NCI-H146 (cell line): Measurements from ENCODE around the gene SVOP.

Experiments used
- DNase-seq: peaks from one replicate; lab custom pipeline; 2025; lab: John Stamatoyannopoulos, UW

The SVOP gene

GRCh38 chr12:108930756-108931155, 90.1 kb downstream of the SVOP start:
- no peak for DNase-seq

- no peak for DNase-seq
Observed at GRCh38 chr12:108930155-108930554, 90.7 kb downstream of the SVOP start.

GRCh38 chr12:108928695-108929094, 92.2 kb downstream of the SVOP start:
- no peak for DNase-seq

DNA sequence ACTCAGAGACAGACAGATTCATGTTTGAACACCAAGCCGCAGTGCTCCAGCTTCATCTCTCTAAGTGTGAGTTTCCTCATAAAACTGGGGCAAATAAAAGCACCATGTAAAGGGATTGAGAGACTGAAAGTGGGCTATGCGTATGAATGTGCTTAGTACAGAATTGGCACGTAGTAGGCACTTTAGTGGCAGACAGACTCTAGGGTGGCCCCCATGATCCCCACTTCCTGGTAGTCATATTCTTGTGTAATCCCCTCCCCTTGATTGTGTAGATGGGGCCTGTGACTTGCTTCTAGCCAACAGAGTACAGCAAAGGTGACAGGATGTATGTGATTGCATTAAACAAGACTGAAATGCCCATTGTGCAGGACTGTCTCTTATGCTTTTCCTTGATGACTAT, 98.0 kb downstream of the SVOP start:
- DNase-seq = no peak

DNA sequence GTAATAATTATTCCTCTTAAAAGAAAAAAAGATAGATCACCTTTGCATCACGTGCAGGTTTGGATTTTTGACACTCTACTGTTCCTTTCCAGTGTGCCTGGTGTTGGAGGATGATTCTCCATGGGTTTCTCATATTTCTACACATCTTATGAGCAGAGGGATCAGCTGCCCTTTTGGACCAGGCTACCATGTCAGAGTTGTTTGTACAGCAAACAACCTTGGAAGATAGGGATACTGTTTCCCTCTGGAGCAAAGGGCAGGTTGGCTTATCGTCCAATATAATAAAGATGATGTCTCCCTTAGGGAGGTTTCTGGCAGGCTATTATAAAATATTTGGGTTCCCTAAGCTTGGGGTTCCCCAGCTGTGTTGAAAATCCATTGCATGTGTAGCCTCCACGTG, 98.9 kb downstream of the SVOP start:
- no peak for DNase-seq

- DNase-seq = no peak
Observed at GRCh38 chr12:108918960-108919642, 101.8 kb downstream of the SVOP start.

- DNase-seq = no peak
Observed at GRCh38 chr12:108918206-108918605, 102.7 kb downstream of the SVOP start.

DNA sequence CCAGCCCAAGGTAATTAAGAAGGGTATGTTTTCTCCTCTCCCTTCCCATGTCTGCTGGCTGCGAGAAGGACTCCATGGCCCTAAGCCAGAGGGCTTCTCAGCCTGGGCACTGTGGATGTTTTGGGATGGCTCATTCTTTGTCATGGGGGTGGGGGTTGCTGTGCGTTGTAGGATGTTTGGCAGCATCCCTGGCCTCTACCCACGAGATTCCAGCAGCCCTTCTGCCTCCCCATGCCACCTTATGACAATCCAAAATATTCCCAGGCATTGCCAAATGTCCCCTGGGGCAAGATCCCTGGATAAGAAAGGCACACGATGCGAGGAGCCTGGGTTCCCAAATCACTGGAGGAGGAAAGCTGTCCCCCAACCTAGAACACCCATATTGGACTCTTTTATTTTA, 104.5 kb downstream of the SVOP start:
- DNase-seq = no peak

DNA sequence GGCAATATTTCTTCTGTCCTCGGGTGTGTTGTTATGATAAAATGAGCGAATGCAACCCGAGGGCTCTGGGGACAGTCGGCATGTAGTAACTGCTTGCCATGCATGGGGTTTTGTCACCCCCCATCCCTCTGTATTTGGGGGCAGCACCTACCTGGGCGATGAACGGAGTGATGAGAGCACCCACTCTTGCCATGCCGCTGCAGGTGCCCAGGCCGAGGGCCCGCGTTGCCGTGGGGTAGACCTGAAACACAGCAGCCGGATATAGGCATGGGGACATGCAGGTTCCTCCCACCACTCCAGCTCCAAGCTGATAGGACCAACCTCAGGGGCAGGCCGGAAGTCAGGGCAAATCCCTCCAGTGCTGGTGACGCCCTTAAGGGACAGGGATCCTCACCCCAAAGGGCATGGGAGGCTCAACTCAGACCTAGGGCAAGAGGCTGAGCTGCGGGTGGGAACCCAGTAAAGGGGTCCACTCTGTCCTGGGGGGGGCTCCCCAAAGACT, 105.2 kb downstream of the SVOP start:
- no peak for DNase-seq

DNA sequence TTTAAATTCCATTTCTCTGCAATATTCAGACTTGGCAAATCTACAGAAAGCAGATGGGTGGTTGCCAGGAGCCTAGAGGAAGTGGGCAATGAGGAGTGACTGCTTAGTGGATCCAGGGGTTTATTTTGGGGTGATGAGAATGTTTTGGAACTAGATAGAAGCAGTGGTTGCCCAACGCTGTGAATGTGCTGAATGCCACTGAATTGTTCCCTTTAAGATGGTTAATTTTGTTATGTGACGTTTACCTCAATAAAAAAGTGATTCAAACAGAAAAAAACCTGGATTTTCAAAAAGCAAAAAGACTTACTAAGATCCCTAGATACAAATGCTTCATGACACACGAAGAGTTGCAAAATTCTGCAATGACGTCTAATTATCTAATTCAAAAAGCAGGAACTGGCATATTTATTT, 106.7 kb downstream of the SVOP start:
- no peak for DNase-seq

- no peak for DNase-seq
Observed at GRCh38 chr12:108912361-108912760, 108.5 kb downstream of the SVOP start.

- no peak for DNase-seq
Observed at GRCh38 chr12:108911915-108912314, 109.0 kb downstream of the SVOP start.

DNA sequence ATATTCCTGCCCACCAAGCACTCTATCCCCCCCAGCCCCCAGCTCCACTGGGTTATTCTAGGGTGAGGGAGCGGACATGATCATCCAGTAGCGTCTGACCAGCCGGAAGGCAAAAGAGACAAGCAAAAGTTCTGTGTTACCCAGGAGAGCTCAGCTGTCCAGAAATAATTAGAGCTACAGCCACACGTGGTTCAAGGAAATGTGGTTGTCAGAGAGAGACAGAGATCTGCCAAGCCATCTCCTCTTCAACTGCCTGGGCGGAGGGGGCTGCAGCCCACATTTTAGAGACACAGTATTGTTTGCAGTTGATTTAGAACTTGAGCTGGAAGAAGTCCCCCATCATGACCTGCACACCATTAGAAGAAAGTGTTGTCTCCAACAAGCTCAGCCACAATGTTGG, 110.5 kb downstream of the SVOP start:
- no peak for DNase-seq

- DNase-seq = no peak
Observed at GRCh38 chr12:108907839-108908351, 113.0 kb downstream of the SVOP start.

- DNase-seq = no peak
Observed at GRCh38 chr12:108906971-108907370, 113.9 kb downstream of the SVOP start.

DNA sequence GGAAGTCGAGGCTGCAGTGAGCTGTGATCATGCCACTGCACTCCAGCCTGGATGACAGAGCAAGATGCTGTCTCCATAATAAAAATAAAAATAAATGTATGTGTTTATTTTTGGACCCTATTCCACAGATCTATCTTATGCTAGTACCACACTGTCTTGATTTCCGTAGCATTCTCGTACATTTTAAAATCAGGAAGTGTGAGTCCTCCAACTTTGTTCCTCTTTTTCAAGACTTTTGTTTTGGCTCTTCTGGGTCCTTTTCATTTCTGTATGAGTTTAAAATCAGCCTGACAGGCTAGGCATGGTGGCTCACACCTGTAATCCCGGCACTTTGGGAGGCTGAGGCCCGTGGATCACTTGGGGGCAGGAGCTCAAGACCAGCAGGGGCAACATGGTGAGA, 115.1 kb downstream of the SVOP start:
- DNase-seq = no peak

- DNase-seq = no peak
Observed at GRCh38 chr12:108899145-108899544, 121.7 kb downstream of the SVOP start.

GRCh38 chr12:108896817-108897216, 124.1 kb downstream of the SVOP start:
- no peak for DNase-seq

GRCh38 chr12:108896336-108896735, 124.5 kb downstream of the SVOP start:
- no peak for DNase-seq

GRCh38 chr12:108895220-108895802, 125.6 kb downstream of the SVOP start:
- DNase-seq = no peak

DNA sequence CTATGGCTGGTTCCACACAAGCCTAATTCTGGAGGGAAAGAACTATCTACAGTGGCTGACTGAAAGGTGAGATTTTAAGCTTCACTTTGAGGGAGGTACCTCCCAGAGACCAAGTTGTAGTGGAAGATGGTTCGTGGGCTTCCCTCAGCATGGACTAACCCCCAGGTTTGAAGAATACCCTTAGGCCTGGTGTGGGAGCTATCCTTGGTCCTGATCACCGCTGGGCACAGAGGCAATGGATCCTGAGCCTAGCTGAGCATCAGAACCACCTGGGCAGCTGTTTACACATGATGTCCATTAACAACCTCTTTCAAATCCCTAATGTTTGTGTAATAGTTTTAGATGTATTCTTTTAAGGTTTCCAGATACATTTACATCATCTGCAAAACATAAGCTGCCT, 130.7 kb downstream of the SVOP start:
- no peak for DNase-seq

DNA sequence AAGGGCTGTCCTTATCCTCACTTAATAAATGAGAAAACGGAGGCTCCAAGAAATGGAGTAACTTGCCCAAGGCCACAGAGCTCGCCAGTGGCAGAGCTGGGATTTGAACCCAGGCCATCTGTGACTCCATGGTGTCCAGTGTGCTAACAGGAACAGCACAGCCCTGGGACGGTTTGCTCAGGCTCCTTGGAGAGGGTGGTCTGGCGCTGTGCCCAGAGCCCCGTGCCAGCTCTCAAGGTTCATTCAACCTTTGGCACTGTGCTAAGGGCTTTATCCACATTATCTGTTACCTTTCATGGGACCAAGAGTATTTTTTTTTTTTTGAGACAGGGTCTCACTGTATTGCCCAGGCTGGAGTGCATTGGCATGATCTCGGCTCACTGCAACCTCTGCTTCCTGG, 132.8 kb downstream of the SVOP start:
- DNase-seq = no peak

DNA sequence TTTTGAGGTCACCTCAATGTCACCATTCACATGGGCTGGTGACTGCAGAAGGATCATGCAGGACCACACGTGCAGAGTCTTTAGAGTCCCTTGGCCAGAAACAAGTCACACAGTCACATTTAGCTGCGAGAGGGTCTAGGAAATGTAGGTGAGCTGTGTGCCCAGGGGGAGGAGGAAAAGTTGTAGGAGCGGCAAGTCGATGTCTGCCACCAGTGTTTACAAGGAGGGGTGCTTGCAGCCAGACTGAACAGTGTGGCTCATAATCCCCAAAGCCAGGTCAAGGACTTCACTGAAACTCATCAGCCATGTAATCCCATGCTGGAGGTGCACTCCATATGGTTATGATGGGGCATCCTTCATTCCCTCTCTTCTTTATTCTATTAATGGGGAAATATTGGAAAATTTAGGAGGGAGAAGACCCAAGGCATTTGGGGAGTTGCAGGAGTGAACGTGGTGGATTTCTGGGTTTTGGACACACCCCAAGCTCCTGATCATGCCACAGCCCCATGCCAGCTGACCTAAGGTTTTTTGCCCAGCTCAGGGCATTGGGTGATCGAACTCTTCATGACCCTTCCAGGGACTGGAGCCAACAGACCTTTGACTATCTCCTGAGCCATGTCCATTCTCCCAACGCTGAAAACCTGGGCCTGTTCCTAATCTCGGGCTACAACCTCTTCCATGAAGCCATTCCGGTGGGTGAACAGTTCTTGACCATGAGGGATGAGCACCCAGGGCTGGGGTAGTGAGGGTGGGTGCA, 133.8 kb downstream of the SVOP start:
- DNase-seq = no peak
